NCI-H2227 treated with DMSO at 0.1 percent for 48 hours (cell line): ENCODE data around the gene EMILIN2.

ENCODE experiments used
- DNase-seq: peaks from one replicate; lab custom pipeline; 2025; lab: John Stamatoyannopoulos, UW

EMILIN2 gene

DNA sequence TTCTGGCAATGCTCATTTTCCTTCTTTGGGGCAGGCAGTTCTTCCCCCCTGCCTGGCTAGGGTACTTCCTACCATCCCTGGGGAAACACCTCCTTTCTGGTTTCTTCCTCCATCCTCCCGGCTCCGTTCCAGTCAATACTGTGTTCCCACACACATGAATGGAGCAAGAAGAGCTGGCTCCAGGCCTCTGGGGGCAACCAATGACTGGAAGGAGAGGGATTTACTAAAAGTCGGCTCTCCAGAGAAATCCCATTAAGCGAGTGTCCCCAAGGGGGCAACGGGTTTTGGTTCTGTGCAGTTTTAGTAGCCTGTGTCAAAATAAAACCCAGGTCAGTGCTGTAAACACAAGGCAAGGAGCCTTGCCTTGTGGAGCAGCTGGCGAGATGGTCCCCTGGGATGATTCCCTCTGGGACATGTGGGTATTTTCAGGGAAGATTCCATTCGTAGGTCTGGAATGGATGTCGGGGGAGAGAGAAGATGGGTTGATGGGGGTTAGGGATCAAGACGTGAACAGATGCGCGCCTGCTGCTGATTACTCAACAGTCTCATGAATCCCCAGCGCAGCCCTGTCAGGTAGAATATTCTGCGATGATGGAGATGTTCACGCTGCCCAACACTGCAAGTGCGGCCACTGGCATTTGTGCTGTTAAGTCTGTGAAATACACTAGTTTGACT, 32.0 kb downstream of the EMILIN2 start:
- no peak for DNase-seq

DNA sequence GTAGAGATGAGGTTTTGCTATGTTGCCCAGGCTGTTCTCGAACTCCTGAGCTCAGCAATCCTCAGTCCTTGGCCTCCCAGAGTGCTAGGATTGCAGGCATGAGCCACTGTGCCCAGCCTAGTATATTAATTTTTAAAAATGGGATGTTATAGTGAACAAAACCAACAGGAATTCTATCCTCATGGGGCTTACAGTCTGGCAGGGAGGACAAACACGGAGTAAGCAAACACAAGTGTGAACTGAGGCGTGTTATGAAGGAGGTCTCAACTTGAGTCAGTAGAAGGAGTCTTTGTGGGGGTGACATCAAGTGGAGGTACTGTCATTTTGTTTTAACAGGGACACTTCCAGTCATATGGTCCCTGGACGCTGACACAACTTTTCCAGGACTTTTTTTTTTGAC, 33.1 kb downstream of the EMILIN2 start:
- no peak for DNase-seq

DNA sequence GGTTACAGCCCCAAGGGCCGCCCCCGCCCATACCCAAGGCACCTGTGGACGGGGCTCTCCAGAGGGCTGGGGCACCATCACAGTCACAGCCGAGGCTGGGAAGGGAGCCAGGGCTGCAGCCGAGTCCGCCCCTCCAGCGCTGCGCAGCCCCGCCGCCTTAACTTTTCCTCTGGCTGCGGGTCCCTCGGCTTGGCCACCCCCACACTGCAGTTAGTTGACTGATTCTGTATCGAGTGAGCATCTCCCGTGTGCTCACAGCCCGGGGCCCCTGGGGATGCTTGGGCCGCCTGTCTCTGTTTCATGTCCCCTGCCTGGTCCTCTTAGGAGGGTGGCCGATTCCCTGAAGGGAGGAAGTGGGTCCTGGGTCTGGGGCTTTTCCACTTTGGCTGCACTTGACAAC, 33.7 kb downstream of the EMILIN2 start:
- no peak for DNase-seq

DNA sequence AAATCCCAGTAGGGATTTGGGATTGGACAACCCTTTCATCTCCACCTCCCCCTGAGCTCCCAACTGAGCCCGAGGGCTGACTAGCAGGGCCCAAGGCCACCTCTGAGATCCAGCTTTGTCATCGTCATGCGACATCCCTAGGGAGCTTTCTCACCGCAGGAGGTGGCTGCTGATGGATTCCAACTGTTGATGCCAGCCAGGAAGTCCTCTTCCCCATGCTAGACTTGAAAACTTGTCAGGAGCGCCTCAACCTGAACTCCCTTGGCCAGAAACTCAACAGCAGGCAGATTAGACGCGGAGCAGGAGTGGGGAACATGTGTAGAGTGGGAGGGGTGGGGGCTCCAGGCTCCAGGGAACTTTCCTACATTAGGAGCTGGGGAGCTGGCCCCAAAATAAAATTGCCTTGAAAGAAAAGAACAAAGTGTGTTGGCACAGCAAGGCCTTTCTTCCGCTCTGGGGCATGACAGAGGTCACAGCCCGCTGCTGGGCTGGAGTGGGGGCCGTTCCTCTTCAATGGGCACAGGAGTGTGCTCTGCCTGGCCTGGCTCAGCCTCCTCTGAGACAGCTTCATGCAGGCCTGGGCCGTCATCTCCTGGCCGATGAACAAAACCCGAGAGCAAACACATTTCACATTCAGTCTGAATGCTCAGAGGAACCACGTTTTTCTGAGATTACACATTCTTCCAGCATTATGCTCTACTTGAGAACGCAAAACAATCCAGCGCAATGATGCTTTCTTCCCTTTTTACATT, 34.5 kb downstream of the EMILIN2 start:
- no peak for DNase-seq

DNA sequence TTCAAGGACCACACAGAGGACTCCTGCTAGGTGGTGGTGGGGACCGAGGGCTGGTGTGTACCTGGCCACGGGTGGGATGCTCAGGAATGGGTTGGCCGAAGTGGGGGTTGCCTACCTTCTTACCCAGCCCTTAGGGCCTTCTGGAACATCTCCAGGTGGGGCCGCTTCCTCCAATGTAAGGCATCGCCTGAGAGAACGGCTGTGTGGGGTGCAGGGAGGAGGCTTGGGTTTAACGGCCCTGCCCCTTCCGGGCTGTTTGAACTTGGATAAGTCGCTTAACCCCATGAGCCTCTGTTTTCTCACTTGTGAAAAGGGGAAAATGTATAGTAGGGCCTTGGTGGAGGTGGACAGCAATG, 35.0 kb downstream of the EMILIN2 start:
- DNase-seq, result no peak

DNA sequence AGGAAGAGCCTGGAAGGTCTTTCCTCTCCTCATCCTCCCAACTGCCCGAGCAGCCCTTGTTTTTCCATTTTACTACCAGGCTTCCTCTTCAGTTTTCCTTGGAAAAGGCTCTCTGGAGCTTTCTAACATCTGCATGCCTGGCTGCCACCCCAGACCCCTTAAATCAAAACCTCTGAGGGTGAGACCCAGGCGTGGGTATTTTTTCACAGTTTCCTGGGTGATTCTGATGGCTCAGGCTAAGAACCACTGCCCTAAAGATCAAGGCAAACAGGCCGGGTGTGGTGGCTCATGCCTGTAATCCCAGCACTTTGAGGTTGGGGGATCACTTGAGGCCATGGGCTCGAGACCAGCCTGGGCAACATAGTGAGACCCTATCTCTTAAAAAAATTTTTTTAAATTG, 35.4 kb downstream of the EMILIN2 start:
- DNase-seq, result no peak

DNA sequence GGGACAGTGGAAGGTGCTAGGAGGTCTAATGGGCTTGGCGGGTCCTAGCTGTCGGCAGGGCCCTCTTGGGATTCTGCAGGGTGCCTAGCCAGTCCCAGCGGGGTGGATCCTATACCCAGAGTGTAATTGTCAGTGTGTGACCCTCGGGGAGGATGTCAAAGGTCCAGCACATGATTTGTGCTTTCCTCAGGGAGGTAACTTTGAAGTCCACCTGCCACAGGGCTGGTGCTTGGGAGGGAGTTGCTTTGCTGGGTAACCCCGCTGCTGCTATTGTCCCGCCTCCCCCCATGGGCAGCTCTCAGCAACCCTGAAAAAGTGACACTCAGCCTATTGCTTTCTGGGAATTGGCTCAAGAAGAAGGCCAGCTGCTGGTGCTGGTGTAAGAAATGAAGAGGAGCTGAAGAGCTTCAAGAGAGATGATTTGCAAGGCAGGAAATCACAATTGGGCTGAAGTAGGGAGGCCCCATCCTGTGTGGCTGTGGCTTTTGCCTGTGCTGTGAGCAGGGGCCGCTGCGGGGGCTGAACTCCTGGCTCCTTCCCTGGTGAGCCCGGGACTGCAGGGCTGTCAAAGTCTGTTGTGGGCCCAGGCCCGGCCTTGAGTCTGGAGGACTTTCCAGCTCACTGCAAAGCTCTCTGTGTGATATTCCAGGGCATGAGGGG, 36.4 kb downstream of the EMILIN2 start:
- DNase-seq, result no peak

DNA sequence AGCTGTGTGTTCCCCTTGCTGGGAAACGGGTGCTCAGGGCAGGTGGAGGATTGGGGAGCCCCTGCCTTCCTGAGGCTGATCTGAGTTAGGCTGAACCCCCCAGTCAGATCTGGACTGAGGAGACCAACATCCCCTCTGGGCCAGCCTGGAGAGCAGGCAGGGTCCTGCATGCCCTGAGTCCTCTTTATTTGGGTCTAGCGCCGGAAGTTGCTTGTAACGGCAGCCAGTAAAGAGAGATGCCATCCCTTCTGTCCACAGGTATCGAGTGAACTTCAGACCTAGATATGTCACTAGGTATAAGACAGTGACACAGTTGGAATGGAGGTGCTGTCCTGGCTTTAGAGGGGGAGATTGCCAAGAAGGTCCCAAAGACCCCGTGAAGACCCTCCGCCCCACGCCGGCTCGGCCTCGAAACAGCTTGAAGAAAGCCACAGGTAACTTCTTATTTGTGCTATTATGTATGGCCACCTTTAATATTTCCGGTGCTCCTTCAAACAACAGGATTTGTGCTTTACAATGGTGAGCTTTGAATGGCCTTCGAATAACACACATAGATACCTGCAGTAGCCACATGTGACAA, 38.0 kb downstream of the EMILIN2 start:
- no peak for DNase-seq

DNA sequence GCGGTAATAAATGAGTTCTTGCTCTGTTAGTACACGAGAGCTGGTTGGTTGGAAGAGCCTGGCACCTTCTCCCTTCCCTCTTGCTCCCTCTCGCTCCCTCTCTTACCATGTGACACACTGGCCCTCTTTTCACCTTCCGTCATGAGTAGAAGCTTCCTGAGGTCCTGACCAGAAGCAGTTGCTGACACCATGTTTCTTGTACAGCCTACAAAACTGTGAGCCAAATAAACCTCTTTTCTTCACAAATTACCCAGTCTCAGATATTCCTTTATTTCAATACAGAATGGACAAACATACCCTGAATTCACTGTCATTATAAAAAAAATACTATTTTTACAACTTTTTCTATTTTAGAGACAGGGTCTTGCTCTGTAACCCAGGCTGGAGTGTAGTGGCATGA, 40.7 kb downstream of the EMILIN2 start:
- no peak for DNase-seq

DNA sequence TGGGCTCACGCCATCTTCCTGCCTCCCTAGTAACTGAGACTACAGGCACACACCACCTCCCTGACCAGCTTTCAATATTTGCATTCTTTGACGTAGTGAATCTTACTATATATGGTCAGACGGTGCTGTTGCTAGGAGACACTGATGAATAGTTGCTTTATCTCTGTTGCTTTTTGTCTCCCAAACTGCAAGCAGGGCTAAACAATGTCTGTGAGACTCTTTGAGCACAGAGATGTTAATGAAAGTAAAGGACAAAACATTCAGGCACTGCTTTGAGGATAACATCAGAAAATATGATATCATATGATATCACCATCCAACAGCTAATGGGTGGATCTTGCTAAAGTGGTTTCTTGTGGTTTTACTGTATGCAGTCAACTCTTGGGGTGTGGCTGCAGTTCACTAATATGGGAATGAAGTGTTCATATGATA, 43.0 kb downstream of the EMILIN2 start:
- no peak for DNase-seq

DNA sequence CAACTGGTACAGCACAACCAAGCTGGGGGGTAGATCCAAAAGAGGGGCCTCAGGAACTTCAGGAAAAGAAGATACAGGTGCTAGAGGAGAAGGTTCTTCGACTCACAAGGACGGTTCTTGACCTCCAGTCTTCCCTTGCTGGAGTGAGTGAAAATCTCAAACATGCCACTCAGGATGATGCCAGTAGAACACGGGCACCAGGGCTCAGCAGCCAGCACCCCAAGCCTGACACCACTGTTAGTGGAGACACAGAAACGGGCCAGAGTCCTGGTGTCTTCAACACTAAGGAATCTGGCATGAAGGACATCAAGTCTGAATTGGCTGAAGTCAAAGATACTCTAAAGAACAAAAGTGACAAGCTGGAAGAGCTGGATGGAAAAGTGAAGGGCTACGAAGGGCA, 43.8 kb downstream of the EMILIN2 start:
- no peak for DNase-seq

DNA sequence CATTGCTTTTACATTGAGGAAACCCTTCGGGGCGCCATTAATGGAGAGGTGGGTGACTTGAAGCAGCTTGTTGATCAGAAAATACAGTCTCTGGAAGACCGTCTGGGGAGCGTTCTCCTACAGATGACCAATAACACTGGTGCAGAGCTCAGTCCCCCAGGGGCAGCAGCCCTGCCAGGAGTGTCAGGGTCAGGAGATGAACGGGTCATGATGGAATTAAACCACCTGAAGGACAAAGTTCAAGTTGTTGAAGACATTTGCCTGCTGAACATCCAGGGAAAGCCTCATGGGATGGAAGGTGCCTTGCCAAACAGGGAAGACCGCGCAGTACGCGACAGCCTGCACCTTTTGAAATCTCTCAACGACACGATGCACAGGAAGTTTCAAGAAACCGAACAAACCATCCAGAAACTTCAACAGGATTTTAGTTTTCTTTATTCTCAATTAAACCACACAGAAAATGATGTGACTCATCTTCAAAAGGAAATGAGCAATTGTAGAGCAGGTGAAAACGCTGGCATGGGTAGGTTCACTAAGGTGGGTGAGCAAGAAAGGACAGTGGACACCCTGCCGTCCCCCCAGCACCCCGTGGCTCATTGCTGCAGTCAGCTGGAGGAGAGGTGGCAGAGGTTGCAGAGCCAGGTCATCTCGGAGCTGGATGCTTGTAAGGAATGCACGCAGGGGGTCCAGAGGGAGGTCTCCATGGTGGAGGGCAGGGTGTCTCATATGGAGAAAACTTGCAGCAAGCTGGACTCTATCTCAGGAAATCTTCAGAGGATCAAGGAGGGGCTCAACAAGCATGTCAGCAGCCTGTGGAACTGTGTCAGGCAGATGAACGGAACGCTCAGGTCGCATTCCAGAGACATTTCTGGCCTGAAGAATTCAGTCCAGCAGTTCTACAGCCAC, 45.0 kb downstream of the EMILIN2 start:
- DNase-seq, result no peak

DNA sequence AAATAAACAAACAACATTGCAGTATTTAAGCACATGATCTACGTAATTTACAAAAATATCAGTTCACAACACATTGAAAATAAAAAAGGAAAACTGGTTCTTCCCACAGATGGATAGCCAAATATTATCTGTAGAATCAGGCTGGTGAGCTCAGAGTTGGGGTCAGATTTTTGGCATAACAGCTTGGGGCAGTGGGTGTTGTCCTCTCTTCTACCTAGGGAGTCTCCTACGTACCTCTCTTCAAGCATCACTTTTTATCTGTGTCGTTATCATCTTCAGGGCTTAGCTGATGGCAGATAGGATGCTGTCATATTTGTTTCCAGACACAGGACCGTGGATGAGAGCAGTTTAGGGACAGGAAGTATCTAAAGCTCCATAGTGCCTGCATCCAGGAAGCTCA, 46.2 kb downstream of the EMILIN2 start:
- DNase-seq, result no peak

DNA sequence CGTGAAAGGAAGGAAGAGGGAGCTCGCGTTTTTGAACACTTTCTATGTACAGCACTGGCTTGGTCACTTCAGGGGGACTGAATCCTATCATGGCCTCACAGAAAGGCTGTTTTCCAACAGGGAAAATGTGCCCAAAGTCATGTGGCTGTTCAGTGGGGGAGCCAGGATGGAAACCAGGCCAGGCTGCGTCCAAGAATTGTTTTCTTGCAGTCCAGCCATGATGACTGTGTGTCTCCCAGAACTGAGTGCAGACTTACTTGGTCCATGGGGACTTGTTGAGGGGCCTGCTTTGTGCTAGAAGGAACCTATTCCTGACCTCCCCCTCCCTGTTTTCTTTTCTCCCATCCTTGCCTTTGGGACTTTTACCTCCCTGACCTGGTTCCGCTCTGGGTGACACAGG, 46.9 kb downstream of the EMILIN2 start:
- DNase-seq, result no peak

DNA sequence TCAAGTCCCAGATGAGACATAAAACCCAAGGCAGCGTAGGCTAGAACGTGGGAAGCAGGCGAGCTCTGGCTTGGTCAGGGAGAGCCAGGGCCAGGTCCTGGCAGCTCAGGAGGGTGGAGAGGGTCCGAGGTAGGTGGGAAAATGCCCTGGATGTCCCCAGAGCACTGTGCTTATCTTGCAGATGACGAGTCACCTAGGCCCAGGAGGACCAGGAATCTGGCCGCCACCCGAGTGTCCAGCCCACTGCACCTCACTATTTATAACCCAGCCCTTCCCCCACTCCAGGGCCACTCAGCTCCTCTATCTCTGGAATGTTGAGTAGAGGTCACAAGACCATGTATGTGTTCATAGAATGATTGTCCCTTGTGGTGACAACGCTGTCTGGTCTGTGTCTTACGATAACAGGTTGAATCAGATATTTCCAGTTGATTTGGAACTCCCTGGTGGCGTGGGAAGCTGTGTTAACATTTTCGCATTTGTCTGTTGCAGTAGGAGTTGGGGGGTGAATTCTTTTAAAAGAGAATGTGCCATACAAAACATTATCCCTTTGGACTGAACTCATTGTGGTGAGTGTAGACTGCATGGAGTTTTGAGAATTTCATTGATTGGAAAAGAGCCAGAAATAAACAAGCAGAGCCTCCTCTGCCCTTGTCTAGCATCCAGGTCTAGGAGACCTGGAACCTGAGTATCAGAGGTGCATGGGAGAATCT, 47.5 kb downstream of the EMILIN2 start:
- no peak for DNase-seq

DNA sequence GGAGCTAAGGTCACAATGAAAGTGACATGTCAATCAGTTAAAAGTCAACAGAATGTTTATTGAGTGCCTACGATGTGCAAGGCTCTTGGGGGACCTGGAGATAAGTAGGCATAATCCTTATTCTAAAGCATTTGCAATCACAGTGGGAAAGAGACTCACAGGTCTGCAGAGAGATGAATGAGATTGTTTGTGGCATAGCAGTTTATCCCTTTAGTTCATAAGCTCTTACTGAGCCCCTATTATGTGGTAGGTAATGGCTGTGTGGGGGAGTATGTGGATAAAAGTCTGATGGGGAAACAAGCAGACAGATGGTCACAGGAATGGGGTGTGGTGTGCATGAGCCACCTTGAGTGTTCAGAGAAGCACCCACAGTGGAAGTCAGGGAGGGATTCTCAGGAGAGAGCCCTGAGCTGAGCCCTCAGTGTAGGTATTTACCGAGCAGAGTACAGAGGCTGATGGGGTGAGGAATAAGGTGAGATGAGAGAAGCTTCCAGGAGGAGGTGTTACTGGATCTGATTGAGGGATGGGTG, 48.1 kb downstream of the EMILIN2 start:
- DNase-seq, result no peak

DNA sequence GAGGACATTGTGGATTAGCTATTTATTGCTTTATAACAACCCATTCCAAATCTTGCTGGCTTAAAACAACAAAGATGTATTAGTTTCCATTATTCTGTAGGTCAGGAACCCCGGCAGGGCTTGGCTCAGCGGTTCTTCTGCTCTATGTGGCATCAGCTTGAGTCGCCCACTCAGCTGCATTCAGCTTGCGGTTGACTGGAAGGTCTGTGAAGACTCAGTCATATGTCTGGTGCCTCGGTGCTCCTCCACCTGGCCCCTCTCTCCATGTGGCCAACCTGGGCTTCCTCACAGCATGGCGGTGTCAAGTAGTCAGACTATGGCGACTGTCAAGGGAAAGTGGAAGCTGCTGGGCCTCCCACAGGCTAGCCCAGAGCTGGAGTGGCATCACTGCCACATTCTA, 48.6 kb downstream of the EMILIN2 start:
- no peak for DNase-seq

DNA sequence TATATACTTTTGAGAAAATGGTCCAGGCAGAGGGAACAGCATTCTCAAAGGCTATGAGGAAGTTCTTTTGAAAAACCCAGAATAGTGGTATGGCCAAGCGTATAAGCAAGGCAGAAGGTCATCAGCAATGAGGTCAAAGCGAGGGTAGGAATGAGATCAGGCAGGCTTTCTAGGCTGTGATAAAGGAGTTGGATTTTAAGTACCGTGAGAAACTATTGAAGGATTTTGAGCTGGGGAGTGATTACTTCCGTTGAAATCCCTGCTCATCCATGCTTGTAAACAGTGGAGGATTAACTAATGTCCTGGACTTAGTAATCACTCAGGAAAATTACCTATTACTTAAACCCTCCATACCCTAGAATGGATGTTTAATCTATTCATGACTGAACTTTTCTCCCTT, 50.2 kb downstream of the EMILIN2 start:
- no peak for DNase-seq

DNA sequence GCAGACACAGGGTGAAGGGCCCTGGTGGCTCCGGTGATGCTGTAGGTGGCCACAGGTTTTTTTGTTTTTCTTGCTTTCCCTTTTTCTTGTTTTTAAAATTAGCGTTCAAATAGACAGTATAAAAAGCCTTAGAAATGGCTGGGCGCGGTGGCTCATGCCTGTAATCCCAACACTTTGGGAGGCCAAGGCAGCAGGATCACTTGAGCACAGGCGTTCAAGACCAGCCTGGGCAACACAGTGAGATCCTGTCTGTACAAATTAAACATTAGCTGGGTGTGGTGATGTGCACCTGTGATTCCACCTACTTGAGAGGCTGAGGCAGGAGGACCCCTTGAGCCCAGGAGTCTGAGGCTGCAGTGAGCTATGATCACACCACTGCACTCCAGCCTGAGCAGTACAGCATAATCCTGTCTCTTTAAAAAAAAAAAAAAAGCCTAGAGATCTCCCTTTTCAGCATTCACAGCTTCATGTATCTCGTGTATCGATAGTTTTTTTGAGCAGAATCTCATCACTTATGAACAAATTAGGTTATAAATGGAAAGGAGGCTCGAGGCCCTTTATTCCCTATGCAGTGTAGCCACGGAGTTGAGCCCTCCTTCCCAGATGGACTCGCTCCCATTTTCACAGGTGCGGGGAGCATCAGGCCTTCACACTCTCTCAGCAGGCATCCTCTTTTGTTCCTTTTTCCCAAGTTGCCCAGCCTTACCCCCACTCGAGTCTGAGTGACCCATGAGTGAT, 50.8 kb downstream of the EMILIN2 start:
- no peak for DNase-seq

DNA sequence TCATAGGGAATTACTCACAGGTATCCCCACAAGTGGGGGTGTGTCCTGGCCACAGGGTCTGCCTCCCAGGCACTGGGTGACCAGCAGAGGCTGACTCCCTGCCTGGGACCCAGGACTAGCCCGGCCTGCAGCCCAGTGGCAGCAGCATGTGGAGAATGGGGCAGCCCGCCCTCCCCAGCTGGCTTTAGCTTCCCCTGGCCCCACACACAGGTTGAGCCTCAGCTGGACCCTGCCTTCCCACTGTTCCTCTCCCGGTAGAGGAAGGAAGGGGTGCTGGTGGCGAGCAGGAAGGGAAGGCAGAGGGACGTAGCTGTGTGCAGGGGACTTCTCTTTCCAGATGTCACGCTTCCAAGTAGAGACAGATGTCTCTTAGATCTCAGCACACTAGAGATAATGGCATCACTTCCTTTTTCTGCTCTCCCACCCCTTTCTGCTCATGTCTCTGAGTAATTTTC, 51.4 kb downstream of the EMILIN2 start:
- no peak for DNase-seq
